CD4-positive, CD25-positive, alpha-beta regulatory T cell (primary cell): Measurements from ENCODE around the gene CXCL5. TPM values are rescaled to one million over a fixed set of nuclear protein-coding genes. Genes with fewer than 3 reads are reported as not detected.

ENCODE experiments used
- ATAC-seq, 2 donors: fragments of 150-1000 bp; cut with Tn5 transposase; one replicate each; pipeline ENCODE4 v1.10.0; 2021; ENCODE audit warnings: low read depth in 2 of 2, moderate number of reproducible peaks in 2 of 2, moderate library complexity in 1 of 2
- DNase-seq, 3 donors: peaks; one replicate each; pipeline versions ENCODE4 v3.0.0 to v3.0.0-alpha.2; 2012 to 2022; ENCODE audit warnings: mixed read lengths in 1 of 3
- H3K27ac ChIP-seq: one replicate; pipeline ENCODE4 v1.7.0; 2013; ENCODE audit warnings: mild to moderate bottlenecking, low read length; ENCODE audit not compliant: insufficient read depth, poor library complexity, severe bottlenecking
- H3K27me3 ChIP-seq: one replicate; pipeline ENCODE4 v1.7.0; 2013; ENCODE audit warnings: low read length; ENCODE audit not compliant: control insufficient read depth, insufficient read depth
- H3K36me3 ChIP-seq: one replicate; pipeline ENCODE4 v1.7.0; 2013; ENCODE audit warnings: mild to moderate bottlenecking, low read length, moderate library complexity; ENCODE audit not compliant: control insufficient read depth, insufficient read depth
- H3K4me1 ChIP-seq: 2 replicates; pipeline ENCODE4 v1.7.0; 2013; ENCODE audit warnings: mild to moderate bottlenecking, low read length; ENCODE audit not compliant: insufficient read depth, control insufficient read depth, poor library complexity, severe bottlenecking
- H3K4me3 ChIP-seq: one replicate; pipeline ENCODE4 v1.7.0; 2013; ENCODE audit warnings: low read depth, mild to moderate bottlenecking, low read length, moderate library complexity
- H3K9me3 ChIP-seq, 2 experiments: 1 replicate in 1 of 2; 2 replicates in 1 of 2; pipeline ENCODE4 v1.7.0; 2013; ENCODE audit warnings: low read length in 2 of 2, mild to moderate bottlenecking in 1 of 2, moderate library complexity in 1 of 2; ENCODE audit not compliant: control insufficient read depth in 2 of 2
- H3K27ac Mint-ChIP-seq, 3 donors: one replicate each; pipeline ENCODE4 v1.8.0; 2020 to 2022; ENCODE audit warnings: mild to moderate bottlenecking in 3 of 3, mixed read lengths in 3 of 3, moderate library complexity in 2 of 3
- H3K27me3 Mint-ChIP-seq: one replicate; pipeline ENCODE4 v1.8.0; 2022; ENCODE audit warnings: mild to moderate bottlenecking, mixed read lengths
- H3K36me3 Mint-ChIP-seq: one replicate; pipeline ENCODE4 v1.8.0; 2020; ENCODE audit warnings: mixed read lengths
- H3K4me1 Mint-ChIP-seq, 4 donors: one replicate each; pipeline ENCODE4 v1.8.0; 2020 to 2022; ENCODE audit warnings: mixed read lengths in 4 of 4, mild to moderate bottlenecking in 1 of 4
- H3K4me3 Mint-ChIP-seq, 4 donors: one replicate each; pipeline ENCODE4 v1.8.0; 2020 to 2022; ENCODE audit warnings: mild to moderate bottlenecking in 4 of 4, mixed read lengths in 4 of 4, moderate library complexity in 3 of 4
- H3K9me3 Mint-ChIP-seq, 7 donors: one replicate each; pipeline ENCODE4 v1.8.0; 2020 to 2022; ENCODE audit warnings: mixed read lengths in 7 of 7, mild to moderate bottlenecking in 3 of 7, moderate library complexity in 2 of 7
- polyA plus RNA-seq, 4 donors: library from polyadenylated mRNA; unstranded; fragments of 300-500 nt; fragmentation: Illumina TruSeq; gene quantifications; one replicate each; pipeline ENCODE4 v1.2.3, GENCODE V29; 2021
- total RNA-seq: library from RNA; stranded (reverse); gene quantifications from one replicate; pipeline ENCODE4 v1.2.3, GENCODE V29; 2022

Gene CXCL5
- total and polyA plus RNA-seq, 5 donors from 2014 or later = 0.59 TPM; not detected in 4

GRCh38 chr4:73948291-73948690 is 50.2 kb downstream of the CXCL5 start:
- no peak overlapping the region for H3K27ac ChIP-seq
- no peaks in the 10 kb centered on the region for H3K36me3 ChIP-seq
- no peaks in the 10 kb centered on the region for H3K4me1 Mint-ChIP-seq
- H3K27me3 ChIP-seq = no peaks in the 10 kb centered on the region
- DNase-seq = no peak
- ATAC-seq = no peak
- no peak overlapping the region for H3K27ac Mint-ChIP-seq
- no peaks in the 10 kb centered on the region for H3K36me3 Mint-ChIP-seq
- H3K4me1 ChIP-seq = no peaks in the 10 kb centered on the region
- peaks cover 0 to 11% (median 3%) of the 10 kb centered on the region in 7 donors for H3K9me3 Mint-ChIP-seq
- H3K4me3 Mint-ChIP-seq = no peak overlapping the region
- H3K4me3 ChIP-seq = no peak overlapping the region
- H3K9me3 ChIP-seq = peaks cover 0 to 4% of the 10 kb centered on the region in 2 experiments
- H3K27me3 Mint-ChIP-seq = peaks cover 22% of the 10 kb centered on the region

GRCh38 chr4:73947239-73947985 is 51.1 kb downstream of the CXCL5 start:
- Histone ChIP-seq H3K9me3 (peaks cover 0 to 4% of the 10 kb centered on the region in 2 experiments), H3K36me3 (no peaks in the 10 kb centered on the region), H3K27me3 (no peaks in the 10 kb centered on the region), H3K4me3 (no peak overlapping the region), H3K27ac (no peak overlapping the region), H3K4me1 (no peaks in the 10 kb centered on the region)
- H3K36me3 Mint-ChIP-seq = no peaks in the 10 kb centered on the region
- H3K27ac Mint-ChIP-seq = no peak overlapping the region
- peaks cover 22% of the 10 kb centered on the region for H3K27me3 Mint-ChIP-seq
- H3K9me3 Mint-ChIP-seq = peaks cover 0 to 11% (median 2%) of the 10 kb centered on the region in 7 donors
- H3K4me3 Mint-ChIP-seq = no peak overlapping the region
- H3K4me1 Mint-ChIP-seq = no peaks in the 10 kb centered on the region
- DNase-seq (no peak), ATAC-seq (no peak)

- no peak overlapping the region for H3K27ac Mint-ChIP-seq
- Histone ChIP-seq H3K27me3 (no peaks in the 10 kb centered on the region), H3K4me1 (no peaks in the 10 kb centered on the region), H3K4me3 (no peak overlapping the region), H3K27ac (no peak overlapping the region), H3K36me3 (no peaks in the 10 kb centered on the region), H3K9me3 (peaks cover 0 to 4% of the 10 kb centered on the region in 2 experiments)
- ATAC-seq = no peak
- no peaks in the 10 kb centered on the region for H3K36me3 Mint-ChIP-seq
- no peak overlapping the region for H3K4me3 Mint-ChIP-seq
- peaks cover 22% of the 10 kb centered on the region for H3K27me3 Mint-ChIP-seq
- H3K9me3 Mint-ChIP-seq = peaks cover 0 to 11% (median 2%) of the 10 kb centered on the region in 7 donors
- DNase-seq = no peak
- H3K4me1 Mint-ChIP-seq = no peaks in the 10 kb centered on the region
Measured at GRCh38 chr4:73945674-73946449, 52.6 kb downstream of the CXCL5 start.

Other genes with a start within 250 kb of the CXCL5 start
- gene CXCL6, start 162.0 kb downstream of the CXCL5 start, total RNA-seq = not detected
- gene CXCL6, start 162.0 kb downstream of the CXCL5 start, polyA plus RNA-seq = not detected
- 3.0 TPM for gene PF4V1, start 145.4 kb downstream of the CXCL5 start, total RNA-seq
- gene PF4V1, start 145.4 kb downstream of the CXCL5 start, polyA plus RNA-seq = not detected
- gene CXCL1, start 129.3 kb downstream of the CXCL5 start, total RNA-seq = not detected
- gene CXCL1, start 129.3 kb downstream of the CXCL5 start, polyA plus RNA-seq = not detected
- 62.5 TPM for gene PF4, start 16.6 kb downstream of the CXCL5 start, total RNA-seq
- gene PF4, start 16.6 kb downstream of the CXCL5 start, polyA plus RNA-seq = not detected
- 173 TPM for gene PPBP, start 10.5 kb downstream of the CXCL5 start, total RNA-seq
- gene PPBP, start 10.5 kb downstream of the CXCL5 start, polyA plus RNA-seq = under 1 TPM in 1 of 4 donors, not detected in 3; 0.29 TPM
- gene CXCL3, start 40.0 kb upstream of the CXCL5 start, total RNA-seq = not detected
- gene CXCL3, start 40.0 kb upstream of the CXCL5 start, polyA plus RNA-seq = not detected
- gene CXCL2, start 100.5 kb upstream of the CXCL5 start, total RNA-seq = 0.64 TPM
- not detected for gene CXCL2, start 100.5 kb upstream of the CXCL5 start, polyA plus RNA-seq
- gene MTHFD2L, start 159.4 kb upstream of the CXCL5 start, total RNA-seq = 6.9 TPM
- 1 to 10 TPM; 2.3 to 6.8 (median 3.8) TPM for gene MTHFD2L, start 159.4 kb upstream of the CXCL5 start, polyA plus RNA-seq